OCI-LY7 (cell line): Measurements from ENCODE around the gene ALOXE3. TPM values are rescaled to one million over a fixed set of nuclear protein-coding genes. Genes with fewer than 3 reads are reported as not detected.

Experiments
- BruUV-seq: library from RNA; stranded (reverse); fragments of 400-500 nt; replicated peaks from 2 replicates; lab custom pipeline; 2021; lab: Mats Ljungman, UMichigan
- CTCF ChIA-PET: fragments of 300-600 bp; sonication (Branson Sonifier 250); formaldehyde crosslinking; loops from one replicate; lab custom pipeline; 2022; ENCODE audit warnings: antibody characterized with exemption; ENCODE audit not compliant: unreplicated experiment; lab: Charles Lee
- POLR2A ChIA-PET: fragments of 300-600 bp; sonication (Branson Sonifier 250); formaldehyde crosslinking; loops from one replicate; lab custom pipeline; 2022; ENCODE audit warnings: antibody characterized with exemption; lab: Charles Lee
- DNase-seq: peaks from one replicate; pipeline ENCODE4 v3.0.0-alpha.2; 2015; ENCODE audit warnings: low spot score
- H2AFZ ChIP-seq: fragments of 200-600 bp; sonication (generic), shearing (Covaris generic); 2 replicates; pipeline ENCODE4 v1.6.1; 2014; ENCODE audit warnings: mild to moderate bottlenecking, antibody characterized with exemption, low read length, moderate library complexity
- H3K27ac ChIP-seq: fragments of 200-600 bp; sonication (generic); 2 replicates; pipeline ENCODE4 v1.5.1; 2014; ENCODE audit warnings: mixed run types, low read depth, mild to moderate bottlenecking, moderate library complexity, low read length, inconsistent platforms; ENCODE audit not compliant: poor library complexity, severe bottlenecking
- H3K36me3 ChIP-seq: fragments of 200-600 bp; sonication (generic); 2 replicates; pipeline ENCODE4 v1.6.1; 2014; ENCODE audit warnings: mild to moderate bottlenecking, antibody characterized with exemption, low read length, moderate library complexity, mixed read lengths; ENCODE audit not compliant: insufficient read depth
- H3K4me1 ChIP-seq: fragments of 200-600 bp; sonication (generic); 2 replicates; pipeline ENCODE4 v1.5.1; 2014; ENCODE audit warnings: mild to moderate bottlenecking, low read length; ENCODE audit not compliant: insufficient read depth, poor library complexity, severe bottlenecking
- H3K4me2 ChIP-seq: fragments of 200-600 bp; sonication (generic); 2 replicates; pipeline ENCODE4 v1.6.1; 2014; ENCODE audit warnings: mild to moderate bottlenecking, low read length
- H3K4me3 ChIP-seq: fragments of 200-600 bp; sonication (generic); 2 replicates; pipeline ENCODE4 v1.5.1; 2014; ENCODE audit warnings: mild to moderate bottlenecking, low read depth, low read length; ENCODE audit not compliant: poor library complexity, severe bottlenecking
- H3K79me2 ChIP-seq: fragments of 200-600 bp; sonication (generic); 2 replicates; pipeline ENCODE4 v1.6.1; 2016; ENCODE audit warnings: low read depth, mild to moderate bottlenecking, low read length, moderate library complexity, mixed read lengths; ENCODE audit not compliant: insufficient read depth
- H3K9me2 ChIP-seq: fragments of 200-600 bp; sonication (generic); 2 replicates; pipeline ENCODE4 v1.6.1; 2016; ENCODE audit warnings: mild to moderate bottlenecking, low read length, mixed read lengths; ENCODE audit not compliant: insufficient read depth
- H3K9me3 ChIP-seq: fragments of 200-600 bp; sonication (generic); 2 replicates; pipeline ENCODE4 v1.6.1; 2014; ENCODE audit warnings: mild to moderate bottlenecking, mixed run types, low read length, mixed read lengths
- H4K20me1 ChIP-seq: fragments of 200-600 bp; sonication (generic); 2 replicates; pipeline ENCODE4 v1.6.1; 2014; ENCODE audit warnings: mild to moderate bottlenecking, antibody characterized with exemption, low read length, moderate library complexity, mixed read lengths; ENCODE audit not compliant: insufficient read depth
- CTCF ChIP-seq: fragments of 200-600 bp; sonication (generic); conservative IDR thresholded peaks from 2 replicates; pipeline ENCODE4 v1.5.1; 2014; ENCODE audit warnings: mild to moderate bottlenecking, antibody characterized with exemption, low read length, moderate library complexity, mixed read lengths
- EZH2phosphoT487 ChIP-seq: fragments of 200-600 bp; sonication (generic); IDR thresholded peaks from 2 replicates; pipeline ENCODE4 v1.6.1; 2018; ENCODE audit warnings: low read depth, borderline replicate concordance, mild to moderate bottlenecking, mixed run types, antibody characterized with exemption, low read length, moderate library complexity, mixed read lengths
- intact Hi-C: fragments of 100-400 bp; cut with micrococcal nuclease; formaldehyde crosslinking; loops from one replicate; pipeline ENCODE4 v1.10.0; 2022; ENCODE audit not compliant: unreplicated experiment
- total RNA-seq, 2 experiments: library from RNA; depleted of rRNA in 1 of 2; stranded (reverse); fragments of >200 nt in 1 of 2; shearing (Covaris generic) in 1 of 2; gene quantifications; 2 replicates each; pipeline ENCODE4 v1.2.3, GENCODE V29; 2014 to 2022

Gene ALOXE3
- total RNA-seq, 2 experiments from 2014 or later = 0.10 TPM; not detected in 1

DNA sequence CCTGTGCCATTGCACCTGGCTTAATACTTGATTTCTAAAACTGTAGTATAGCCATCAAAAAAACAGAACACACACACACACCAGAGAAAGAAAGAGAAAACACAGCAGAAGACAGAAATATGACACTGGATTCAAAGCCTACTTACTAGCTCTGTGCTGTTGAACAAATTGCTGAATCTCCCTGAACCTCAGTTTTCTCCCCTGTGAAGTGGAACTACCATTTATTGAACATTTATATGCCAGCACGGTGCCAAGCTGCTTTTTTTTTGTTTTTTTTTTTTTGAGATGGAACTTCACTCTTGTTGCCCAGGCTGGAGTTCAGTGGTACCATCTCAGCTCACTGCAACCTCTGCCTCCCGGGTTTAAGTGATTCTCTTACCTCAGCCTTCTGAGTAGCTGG is 17.6 kb downstream of the ALOXE3 start:
- Histone ChIP-seq H3K4me2 (no peak overlapping the region), H3K4me1 (peaks cover 14% of the 10 kb centered on the region), H3K27ac (no peak overlapping the region), H3K9me2 (no peaks in the 10 kb centered on the region), H3K36me3 (no peaks in the 10 kb centered on the region), H3K4me3 (no peak overlapping the region), H4K20me1 (no peaks in the 10 kb centered on the region), H3K9me3 (no peaks in the 10 kb centered on the region), H3K79me2 (no peaks in the 10 kb centered on the region), H2AFZ (peak overlapping the region; percentile 71; the same call in 1 of the 2 replicates)
- ChIA-PET POLR2A (interaction anchor here (0.8 to 1.8 kb wide), 3 partner anchors 10 to 18 kb away, joined by 3 to 5 read pairs (median 4); no protein-coding TSS in a partner anchor), CTCF (no interaction called here)
- TF ChIP-seq EZH2phosphoT487 = no peak
- TF ChIP-seq CTCF = no peak
- no peak for DNase-seq
- BruUV-seq = no TSS peak
- intact Hi-C loops = no loop called here

- Histone ChIP-seq H3K4me3 (no peak overlapping the region), H3K4me2 (peak overlapping the region; percentile 18; the same call in 1 of the 2 replicates), H3K4me1 (peaks cover 14% of the 10 kb centered on the region), H4K20me1 (no peaks in the 10 kb centered on the region), H3K36me3 (no peaks in the 10 kb centered on the region), H3K9me3 (no peaks in the 10 kb centered on the region), H3K79me2 (no peaks in the 10 kb centered on the region), H2AFZ (peak overlapping the region; percentile 71), H3K27ac (no peak overlapping the region), H3K9me2 (no peaks in the 10 kb centered on the region)
- BruUV-seq = no TSS peak
- POLR2A ChIA-PET = no interaction called here
- no peak for TF ChIP-seq CTCF
- no peak for TF ChIP-seq EZH2phosphoT487
- intact Hi-C loops = no loop called here
- CTCF ChIA-PET = no interaction called here
- peak; percentile 27 for DNase-seq
Observed at GRCh38 chr17:8100111-8100510, 18.2 kb downstream of the ALOXE3 start.

DNA sequence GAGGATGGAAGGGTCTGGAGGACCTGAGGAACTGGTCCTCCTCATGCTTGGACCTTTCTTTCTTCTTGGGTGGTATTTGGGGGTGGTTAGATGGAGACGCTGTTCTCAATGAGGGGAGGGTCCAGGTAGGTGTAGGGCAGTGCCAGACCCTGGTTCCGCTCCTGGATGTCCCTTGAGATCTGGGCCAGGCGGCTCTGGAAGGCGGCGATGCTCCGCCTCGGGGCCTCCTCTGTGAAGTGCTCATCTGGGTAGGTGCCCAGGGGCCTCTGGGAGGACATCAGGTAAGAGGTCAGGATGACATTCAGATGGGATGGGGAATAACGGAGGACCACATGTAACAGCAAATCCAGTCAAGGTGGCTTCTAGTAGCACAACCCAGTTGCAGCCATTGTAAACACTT is 21.8 kb downstream of the ALOXE3 start:
- ChIA-PET POLR2A (no interaction called here), CTCF (no interaction called here)
- H4K20me1 ChIP-seq = no peaks in the 10 kb centered on the region
- no peak overlapping the region for H2AFZ ChIP-seq
- H3K4me2 ChIP-seq = no peak overlapping the region
- no peak overlapping the region for H3K27ac ChIP-seq
- TF ChIP-seq CTCF (no peak), EZH2phosphoT487 (no peak)
- intact Hi-C loops = no loop called here
- H3K9me2 ChIP-seq = no peaks in the 10 kb centered on the region
- no peaks in the 10 kb centered on the region for H3K9me3 ChIP-seq
- H3K36me3 ChIP-seq = no peaks in the 10 kb centered on the region
- peaks cover 16% of the 10 kb centered on the region for H3K4me1 ChIP-seq
- BruUV-seq = no TSS peak
- no peaks in the 10 kb centered on the region for H3K79me2 ChIP-seq
- no peak overlapping the region for H3K4me3 ChIP-seq
- no peak for DNase-seq
